HL-60 (cell line): ENCODE data around the gene POM121L2.
A peak's percentile ranks its signal among the peaks of the same experiment; 100 is the strongest.

Experiments
- DNase-seq, 2 experiments: peaks; one replicate each; pipeline ENCODE4 v3.0.0-alpha.2; 2010 to 2020; ENCODE audit warnings: low read depth in 1 of 2, low spot score in 1 of 2
- H3K27ac ChIP-seq: fragments of 250-450 bp; sonication (Bioruptor Pico); replicated peaks from 2 replicates; pipeline ENCODE4 v1.5.1; 2020; ENCODE audit warnings: mild to moderate bottlenecking, moderate library complexity
- H3K27me3 ChIP-seq: fragments of 250-450 bp; sonication (Bioruptor Pico); 2 replicates; pipeline ENCODE4 v1.5.1; 2021; ENCODE audit warnings: mild to moderate bottlenecking, moderate library complexity; ENCODE audit not compliant: insufficient read depth, poor library complexity, severe bottlenecking
- H3K4me3 ChIP-seq: replicated peaks from 2 replicates; pipeline ENCODE4 v1.5.1; 2011; ENCODE audit warnings: mild to moderate bottlenecking, control low read depth, low read length; ENCODE audit not compliant: insufficient read depth
- GABPA ChIP-seq: IDR thresholded peaks from 2 replicates; pipeline ENCODE4 v1.6.1; 2012; ENCODE audit warnings: low read depth
- POLR2AphosphoS5 ChIP-seq: IDR thresholded peaks from 2 replicates; pipeline ENCODE4 v1.6.1; 2012; ENCODE audit warnings: low read depth
- SPI1 ChIP-seq: IDR thresholded peaks from 2 replicates; pipeline ENCODE4 v1.6.1; 2012; ENCODE audit warnings: low read depth, mild to moderate bottlenecking, borderline replicate concordance
- TF ChIP-seq, protein P1 (sequence below): IDR thresholded peaks from one replicate; pipeline ENCODE4 v1.5.1; 2011; ENCODE audit warnings: low read length, control low read depth, inconsistent platforms; ENCODE audit not compliant: insufficient read depth
- TF ChIP-seq, protein P2 (sequence below): IDR thresholded peaks from 2 replicates; pipeline ENCODE4 v1.6.1; 2012; ENCODE audit warnings: low read depth; ENCODE audit not compliant: insufficient replicate concordance

POM121L2 gene

DNA sequence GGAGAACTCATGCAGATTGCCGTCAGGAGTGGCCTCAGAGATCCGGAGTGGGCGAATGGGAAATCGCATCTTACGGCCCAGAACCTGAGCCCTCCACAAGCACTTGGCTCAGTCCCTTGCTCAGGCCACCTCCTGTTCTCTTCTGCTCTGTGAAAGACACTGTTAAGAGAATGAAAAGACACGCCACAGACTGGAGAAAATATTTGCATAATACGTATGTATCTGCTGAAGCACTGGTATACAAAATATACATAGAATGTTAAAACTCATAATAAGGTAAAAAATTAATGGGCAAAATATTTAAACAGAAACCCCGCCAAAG is 838 bp upstream of the POM121L2 start:
- TF ChIP-seq, protein P1, sequence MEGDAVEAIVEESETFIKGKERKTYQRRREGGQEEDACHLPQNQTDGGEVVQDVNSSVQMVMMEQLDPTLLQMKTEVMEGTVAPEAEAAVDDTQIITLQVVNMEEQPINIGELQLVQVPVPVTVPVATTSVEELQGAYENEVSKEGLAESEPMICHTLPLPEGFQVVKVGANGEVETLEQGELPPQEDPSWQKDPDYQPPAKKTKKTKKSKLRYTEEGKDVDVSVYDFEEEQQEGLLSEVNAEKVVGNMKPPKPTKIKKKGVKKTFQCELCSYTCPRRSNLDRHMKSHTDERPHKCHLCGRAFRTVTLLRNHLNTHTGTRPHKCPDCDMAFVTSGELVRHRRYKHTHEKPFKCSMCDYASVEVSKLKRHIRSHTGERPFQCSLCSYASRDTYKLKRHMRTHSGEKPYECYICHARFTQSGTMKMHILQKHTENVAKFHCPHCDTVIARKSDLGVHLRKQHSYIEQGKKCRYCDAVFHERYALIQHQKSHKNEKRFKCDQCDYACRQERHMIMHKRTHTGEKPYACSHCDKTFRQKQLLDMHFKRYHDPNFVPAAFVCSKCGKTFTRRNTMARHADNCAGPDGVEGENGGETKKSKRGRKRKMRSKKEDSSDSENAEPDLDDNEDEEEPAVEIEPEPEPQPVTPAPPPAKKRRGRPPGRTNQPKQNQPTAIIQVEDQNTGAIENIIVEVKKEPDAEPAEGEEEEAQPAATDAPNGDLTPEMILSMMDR = no peak
- TF ChIP-seq, protein P2, sequence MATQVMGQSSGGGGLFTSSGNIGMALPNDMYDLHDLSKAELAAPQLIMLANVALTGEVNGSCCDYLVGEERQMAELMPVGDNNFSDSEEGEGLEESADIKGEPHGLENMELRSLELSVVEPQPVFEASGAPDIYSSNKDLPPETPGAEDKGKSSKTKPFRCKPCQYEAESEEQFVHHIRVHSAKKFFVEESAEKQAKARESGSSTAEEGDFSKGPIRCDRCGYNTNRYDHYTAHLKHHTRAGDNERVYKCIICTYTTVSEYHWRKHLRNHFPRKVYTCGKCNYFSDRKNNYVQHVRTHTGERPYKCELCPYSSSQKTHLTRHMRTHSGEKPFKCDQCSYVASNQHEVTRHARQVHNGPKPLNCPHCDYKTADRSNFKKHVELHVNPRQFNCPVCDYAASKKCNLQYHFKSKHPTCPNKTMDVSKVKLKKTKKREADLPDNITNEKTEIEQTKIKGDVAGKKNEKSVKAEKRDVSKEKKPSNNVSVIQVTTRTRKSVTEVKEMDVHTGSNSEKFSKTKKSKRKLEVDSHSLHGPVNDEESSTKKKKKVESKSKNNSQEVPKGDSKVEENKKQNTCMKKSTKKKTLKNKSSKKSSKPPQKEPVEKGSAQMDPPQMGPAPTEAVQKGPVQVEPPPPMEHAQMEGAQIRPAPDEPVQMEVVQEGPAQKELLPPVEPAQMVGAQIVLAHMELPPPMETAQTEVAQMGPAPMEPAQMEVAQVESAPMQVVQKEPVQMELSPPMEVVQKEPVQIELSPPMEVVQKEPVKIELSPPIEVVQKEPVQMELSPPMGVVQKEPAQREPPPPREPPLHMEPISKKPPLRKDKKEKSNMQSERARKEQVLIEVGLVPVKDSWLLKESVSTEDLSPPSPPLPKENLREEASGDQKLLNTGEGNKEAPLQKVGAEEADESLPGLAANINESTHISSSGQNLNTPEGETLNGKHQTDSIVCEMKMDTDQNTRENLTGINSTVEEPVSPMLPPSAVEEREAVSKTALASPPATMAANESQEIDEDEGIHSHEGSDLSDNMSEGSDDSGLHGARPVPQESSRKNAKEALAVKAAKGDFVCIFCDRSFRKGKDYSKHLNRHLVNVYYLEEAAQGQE = no peak
- no peak for TF ChIP-seq GABPA
- TF ChIP-seq SPI1 = no peak
- no peak for TF ChIP-seq POLR2AphosphoS5
- H3K27me3 ChIP-seq = no peaks in the 10 kb centered on the region
- peak overlapping the region; percentile 41 for H3K4me3 ChIP-seq
- DNase-seq = no peak
- H3K27ac ChIP-seq = no peak overlapping the region

DNA sequence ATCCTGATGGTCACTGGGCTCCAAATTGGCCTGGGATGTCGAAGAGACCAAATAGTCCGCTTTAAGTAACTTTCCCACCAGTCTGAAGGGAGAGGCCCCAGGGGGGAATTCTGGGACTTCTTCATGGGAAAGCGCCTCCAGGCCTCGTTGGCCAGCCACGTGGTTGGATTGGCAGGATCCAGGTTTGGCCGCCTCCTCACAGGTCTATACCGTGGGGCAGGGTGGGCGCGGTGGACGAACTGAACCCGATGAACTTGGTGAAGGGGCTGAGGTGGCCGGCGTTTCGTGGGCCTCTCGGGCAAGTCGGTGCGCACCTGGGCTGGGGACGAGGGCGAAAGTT is 297 bp downstream of the POM121L2 start:
- Histone ChIP-seq H3K27ac (no peak overlapping the region), H3K4me3 (no peak overlapping the region), H3K27me3 (no peaks in the 10 kb centered on the region)
- DNase-seq = no peak
- TF ChIP-seq POLR2AphosphoS5 (no peak), GABPA (no peak), SPI1 (no peak)
- TF ChIP-seq, protein P1 = no peak
- TF ChIP-seq, protein P2 = no peak

DNA sequence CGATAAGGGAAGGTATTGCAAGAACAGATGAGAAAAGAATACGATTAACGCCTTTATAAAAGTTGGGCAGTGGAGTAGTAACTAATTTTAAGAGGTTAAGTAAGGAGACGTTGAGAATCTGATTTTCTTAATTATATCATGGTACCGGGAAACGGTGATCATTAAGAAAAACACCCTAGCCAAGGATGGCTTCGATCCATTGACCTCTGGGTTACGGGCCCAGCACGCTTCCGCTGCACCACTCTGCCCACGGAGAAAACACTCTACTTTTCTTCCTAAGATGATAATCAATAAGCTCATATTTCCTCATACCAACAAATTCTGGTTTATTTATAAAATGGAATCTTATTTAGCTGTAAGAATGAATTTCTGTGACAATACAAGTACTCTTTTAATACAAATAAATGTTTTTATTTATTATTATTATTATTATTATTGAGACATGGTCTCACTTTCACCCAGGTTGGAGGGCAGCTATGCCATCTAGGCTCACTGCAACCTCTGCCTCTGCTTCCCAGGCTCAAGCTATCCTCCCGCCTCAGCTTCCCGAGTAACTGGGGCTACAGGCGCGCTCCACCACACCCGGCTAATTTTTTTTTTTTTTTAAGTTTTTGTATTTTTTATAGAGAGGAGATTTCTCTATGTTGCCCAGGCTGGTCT is 8.3 kb downstream of the POM121L2 start:
- no peak for DNase-seq
- TF ChIP-seq SPI1 = no peak
- TF ChIP-seq, protein P2 = no peak
- TF ChIP-seq POLR2AphosphoS5 = no peak
- no peak for TF ChIP-seq GABPA
- TF ChIP-seq, protein P1 = no peak
- Histone ChIP-seq H3K27ac (no peak overlapping the region), H3K27me3 (no peaks in the 10 kb centered on the region), H3K4me3 (no peak overlapping the region)
